ENCODE results near the gene ARHGAP36. TPM values are rescaled to one million over a fixed set of nuclear protein-coding genes. Genes with fewer than 3 reads are reported as not detected.

ARHGAP36 gene, protein sequence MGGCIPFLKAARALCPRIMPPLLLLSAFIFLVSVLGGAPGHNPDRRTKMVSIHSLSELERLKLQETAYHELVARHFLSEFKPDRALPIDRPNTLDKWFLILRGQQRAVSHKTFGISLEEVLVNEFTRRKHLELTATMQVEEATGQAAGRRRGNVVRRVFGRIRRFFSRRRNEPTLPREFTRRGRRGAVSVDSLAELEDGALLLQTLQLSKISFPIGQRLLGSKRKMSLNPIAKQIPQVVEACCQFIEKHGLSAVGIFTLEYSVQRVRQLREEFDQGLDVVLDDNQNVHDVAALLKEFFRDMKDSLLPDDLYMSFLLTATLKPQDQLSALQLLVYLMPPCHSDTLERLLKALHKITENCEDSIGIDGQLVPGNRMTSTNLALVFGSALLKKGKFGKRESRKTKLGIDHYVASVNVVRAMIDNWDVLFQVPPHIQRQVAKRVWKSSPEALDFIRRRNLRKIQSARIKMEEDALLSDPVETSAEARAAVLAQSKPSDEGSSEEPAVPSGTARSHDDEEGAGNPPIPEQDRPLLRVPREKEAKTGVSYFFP
- not detected in 2 replicates for total RNA-seq

GRCh38 chrX:131058136-131058868 lies at the start of gene ARHGAP36:
Gene ARHGAP36, plus strand, starts transcription at chrX:131058346. Its CDS starts 23,320 bp downstream, at chrX:131081666.
- Histone ChIP-seq H3K27me3 (ENCODE audit: control insufficient read depth, insufficient read depth, low read length) (peaks cover 19% of the 10 kb centered on the region), H3K4me3 (ENCODE audit: low read depth, low read length) (no peak within 1 kb of the TSS), H3K36me3 (ENCODE audit: control insufficient read depth, insufficient read depth, low read length) (no peaks in the 10 kb centered on the region)
- no peak for TF ChIP-seq CTCF (IDR thresholded peaks at IDR 0.05; ENCODE audit: insufficient read depth, low read length, poor library complexity, severe bottlenecking)
- DNase-seq (ENCODE audit: low read depth) = no peak

GRCh38 chrX:131010186-131010585 lies 48.0 kb upstream of the ARHGAP36 start:
- no peak for TF ChIP-seq CTCF (IDR thresholded peaks at IDR 0.05; ENCODE audit: insufficient read depth, low read length, poor library complexity, severe bottlenecking)
- no peaks in the 10 kb centered on the region for H3K27me3 ChIP-seq (ENCODE audit: control insufficient read depth, insufficient read depth, low read length)
- DNase-seq (ENCODE audit: low read depth) = no peak
- H3K36me3 ChIP-seq (ENCODE audit: control insufficient read depth, insufficient read depth, low read length) = no peaks in the 10 kb centered on the region
- H3K4me3 ChIP-seq (ENCODE audit: low read depth, low read length) = no peak overlapping the region

GRCh38 chrX:131025336-131025735 lies 32.8 kb upstream of the ARHGAP36 start:
- no peak for DNase-seq (ENCODE audit: low read depth)
- no peak overlapping the region for H3K4me3 ChIP-seq (ENCODE audit: low read depth, low read length)

DNA sequence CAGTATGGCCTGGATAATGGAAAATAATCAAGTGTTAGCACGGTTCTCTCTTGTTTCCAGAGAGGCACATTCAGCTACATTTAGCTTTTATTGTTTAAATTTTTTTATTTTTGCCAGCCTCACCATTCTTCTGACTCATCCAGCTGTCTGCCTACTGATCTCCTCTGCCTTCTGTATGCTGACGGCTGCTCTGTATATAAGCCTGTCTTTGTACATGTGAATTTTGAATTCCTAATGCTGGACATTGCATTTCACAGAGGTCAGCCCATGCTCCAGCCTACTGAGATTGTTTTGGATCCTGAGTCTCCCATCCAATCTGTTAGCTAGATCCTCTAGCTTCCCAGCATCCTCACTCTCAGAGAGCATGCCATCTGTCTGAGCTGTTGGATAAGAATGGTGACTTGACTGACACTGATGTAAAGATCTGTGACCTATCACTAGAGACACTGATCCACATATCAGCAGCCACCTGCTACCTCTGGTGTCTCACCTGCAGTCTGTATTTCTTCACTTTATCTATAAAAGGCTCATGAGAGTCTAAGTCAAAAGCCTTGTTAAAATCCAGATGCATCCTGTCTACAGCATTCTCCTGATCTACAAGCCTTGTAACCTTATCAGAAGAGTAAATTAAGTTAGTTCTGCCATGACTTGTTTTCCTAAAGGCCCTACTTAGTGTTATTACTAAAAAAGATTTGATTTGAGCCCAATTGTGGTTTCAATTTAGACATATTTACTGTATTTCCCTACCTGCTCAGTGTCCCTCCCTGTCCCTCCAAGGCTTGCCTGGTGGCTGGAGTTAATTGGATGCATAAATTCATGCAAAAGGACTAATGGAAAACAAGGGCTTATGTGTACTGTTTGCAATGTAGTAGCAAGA lies 25.6 kb upstream of the ARHGAP36 start:
- H3K36me3 ChIP-seq (ENCODE audit: control insufficient read depth, insufficient read depth, low read length) = no peaks in the 10 kb centered on the region
- DNase-seq (ENCODE audit: low read depth) = no peak
- no peaks in the 10 kb centered on the region for H3K27me3 ChIP-seq (ENCODE audit: control insufficient read depth, insufficient read depth, low read length)
- no peak for TF ChIP-seq CTCF (IDR thresholded peaks at IDR 0.05; ENCODE audit: insufficient read depth, low read length, poor library complexity, severe bottlenecking)
- no peak overlapping the region for H3K4me3 ChIP-seq (ENCODE audit: low read depth, low read length)

More at GRCh38 chrX:131025336-131025735, 32.8 kb upstream of the ARHGAP36 start:
- H3K36me3 ChIP-seq (ENCODE audit: control insufficient read depth, insufficient read depth, low read length) = no peaks in the 10 kb centered on the region
- H3K27me3 ChIP-seq (ENCODE audit: control insufficient read depth, insufficient read depth, low read length) = no peaks in the 10 kb centered on the region
- TF ChIP-seq CTCF (IDR thresholded peaks at IDR 0.05; ENCODE audit: insufficient read depth, low read length, poor library complexity, severe bottlenecking) = no peak

- DNase-seq (ENCODE audit: low read depth) = no peak
- Histone ChIP-seq H3K4me3 (ENCODE audit: low read depth, low read length) (no peak overlapping the region), H3K36me3 (ENCODE audit: control insufficient read depth, insufficient read depth, low read length) (no peaks in the 10 kb centered on the region), H3K27me3 (ENCODE audit: control insufficient read depth, insufficient read depth, low read length) (no peaks in the 10 kb centered on the region)
- no peak for TF ChIP-seq CTCF (IDR thresholded peaks at IDR 0.05; ENCODE audit: insufficient read depth, low read length, poor library complexity, severe bottlenecking)
Measured at GRCh38 chrX:131034063-131034462, 24.1 kb upstream of the ARHGAP36 start.

Data from kidney epithelial cell (primary cell).